Right lobe of liver (tissue), 6 donors: ENCODE measurements around the gene SCMH1. TPM values are rescaled to one million over a fixed set of nuclear protein-coding genes. Genes with fewer than 3 reads are reported as not detected.
A peak's percentile ranks its signal among the peaks of the same experiment; 100 is the strongest.

Experiments used
- ATAC-seq, 4 donors: fragments of 200-7000 bp; cut with Tn5 transposase; one replicate each; pipeline ENCODE4 v1.9.1; 2020; ENCODE audit warnings: mild to moderate bottlenecking in 4 of 4, moderate library complexity in 4 of 4
- DNase-seq, 3 donors: peaks; one replicate each; pipeline ENCODE4 v3.0.0-alpha.2; 2020
- H3K27ac ChIP-seq, 3 donors: fragments of 200-600 bp; one replicate each; pipeline ENCODE4 v1.8.0; 2022
- H3K27me3 ChIP-seq, 2 donors: fragments of 200-600 bp; one replicate each; pipeline ENCODE4 v1.8.0; 2022
- H3K36me3 ChIP-seq, 4 donors: fragments of 200-600 bp; sonication (generic) in 1 of 4; one replicate each; pipeline versions ENCODE4 v1.5.1 to v1.8.0; 2017 to 2022; ENCODE audit warnings: control low read depth in 1 of 4
- H3K4me1 ChIP-seq, 4 donors: fragments of 200-600 bp; sonication (generic) in 1 of 4; one replicate each; pipeline versions ENCODE4 v1.5.1 to v1.8.0; 2017 to 2022; ENCODE audit warnings: control low read depth in 1 of 4
- H3K4me3 ChIP-seq, 3 donors: fragments of 200-600 bp; one replicate each; pipeline ENCODE4 v1.8.0; 2022
- H3K9me3 ChIP-seq, 4 donors: fragments of 200-600 bp; sonication (generic) in 1 of 4; one replicate each; pipeline versions ENCODE4 v1.5.1 to v1.8.0; 2017 to 2022; ENCODE audit warnings: control low read depth in 1 of 4
- CTCF ChIP-seq, 4 donors: fragments of 200-600 bp in 3 of 4; fragments of 450-650 bp in 1 of 4; IDR thresholded peaks; one replicate each; pipeline versions ENCODE4 v1.5.1 to v1.8.0; 2016 to 2022; ENCODE audit warnings: antibody characterized with exemption in 4 of 4, mild to moderate bottlenecking in 2 of 4
- POLR2A ChIP-seq: fragments of 450-650 bp; IDR thresholded peaks from one replicate; pipeline ENCODE4 v1.6.1; 2017; ENCODE audit warnings: antibody characterized with exemption, mild to moderate bottlenecking
- WGBS: methylation state at CpG from one replicate; pipeline ENCODE4 v1.1.6; 2018; ENCODE audit warnings: low coverage, low lambda C conversion rate; ENCODE audit not compliant: insufficient coverage; ENCODE audit errors: missing lambda C conversion rate; 5-methylcytosine and 5-hydroxymethylcytosine counted together
- intact Hi-C, 2 donors: fragments of 100-400 bp; cut with DNase I; formaldehyde crosslinking; loops; one replicate each; pipeline versions ENCODE4 v1.11.2 to v1.14.1; 2022
- total RNA-seq, 6 experiments: library from RNA; depleted of rRNA in 2 of 6; stranded (reverse); fragments of >200 nt in 2 of 6; fragmentation: NEBNext Ultra II Directional in 3 of 6; extraction: Animal tissue kit (Norgen Biotek cat#: 25700) in 3 of 6; gene quantifications; one replicate each; pipeline versions ENCODE4 v1.1.0 to v1.2.4, GENCODE V29; 2016 to 2023
- donor health status: DM: no; HTN: yes; CAD: no.
- donor health status: DM: no; HTN: no; CAD: no.
- donor health status: DM: no; HTN: no; CAD: no.
- donor health status: DM: no; HTN: yes; CAD: no.
- donor health status: DM: no; HTN: yes; CAD: no.

The SCMH1 gene
- total RNA-seq, 6 experiments from 2014 or later, result 6.6 to 16.9 (median 13.1) TPM

- H3K4me3 ChIP-seq, result no peak overlapping the region
- H3K36me3 ChIP-seq, result peaks cover 0 to 34% (median 2%) of the 10 kb centered on the region in 4 donors
- H3K4me1 ChIP-seq, result peaks cover 0 to 12% (median 0%) of the 10 kb centered on the region in 4 donors
- WGBS, result 90% methylated on average over 2 of the region's 5 CpGs
- DNase-seq, result no peak
- TF ChIP-seq POLR2A (no peak), CTCF (IDR thresholded peaks at IDR 0.05) (peak in 1 of 4 donors; percentile 22)
- intact Hi-C loops, result no loop called here
- H3K9me3 ChIP-seq, result no peaks in the 10 kb centered on the region
- no peak for ATAC-seq
- H3K27me3 ChIP-seq, result no peaks in the 10 kb centered on the region
- H3K27ac ChIP-seq, result no peak overlapping the region
Measured at GRCh38 chr1:41038110-41038509, 204.0 kb downstream of the SCMH1 start.

GRCh38 chr1:41037116-41037903 lies 204.8 kb downstream of the SCMH1 start:
- no peak for DNase-seq
- Histone ChIP-seq H3K27ac (peak overlapping the region in 1 of 3 donors; percentile 6), H3K4me3 (no peak overlapping the region), H3K4me1 (peaks cover 0 to 6% (median 0%) of the 10 kb centered on the region in 4 donors), H3K27me3 (no peaks in the 10 kb centered on the region), H3K36me3 (peaks cover 0 to 34% (median 2%) of the 10 kb centered on the region in 4 donors), H3K9me3 (no peaks in the 10 kb centered on the region)
- TF ChIP-seq POLR2A (no peak), CTCF (IDR thresholded peaks at IDR 0.05) (no peak)
- ATAC-seq, result peak; percentile 68 to 83 (median 82)
- intact Hi-C loops, result no loop called here
- WGBS, result 100% methylated on average over 1 of the region's 3 CpGs

- no peaks in the 10 kb centered on the region for H3K27me3 ChIP-seq
- H3K9me3 ChIP-seq, result no peaks in the 10 kb centered on the region
- intact Hi-C loops, result no loop called here
- H3K4me1 ChIP-seq, result peaks cover 0 to 16% (median 7%) of the 10 kb centered on the region in 4 donors
- DNase-seq (no peak), ATAC-seq (no peak)
- H3K27ac ChIP-seq, result no peak overlapping the region
- WGBS, result 88% methylated on average over 2 of the region's 3 CpGs
- H3K4me3 ChIP-seq, result no peak overlapping the region
- no peak for TF ChIP-seq CTCF (IDR thresholded peaks at IDR 0.05)
- H3K36me3 ChIP-seq, result peaks cover 0 to 27% (median 3%) of the 10 kb centered on the region in 4 donors
Measured at GRCh38 chr1:41033272-41033671, 208.8 kb downstream of the SCMH1 start.

GRCh38 chr1:41032147-41032546 lies 210.0 kb downstream of the SCMH1 start:
- H3K9me3 ChIP-seq, result no peaks in the 10 kb centered on the region
- intact Hi-C loops, result no loop called here
- ATAC-seq, result no peak
- H3K27me3 ChIP-seq, result no peaks in the 10 kb centered on the region
- H3K27ac ChIP-seq, result no peak overlapping the region
- peaks cover 0 to 21% (median 6%) of the 10 kb centered on the region in 4 donors for H3K36me3 ChIP-seq
- TF ChIP-seq CTCF (IDR thresholded peaks at IDR 0.05), result no peak
- TF ChIP-seq POLR2A, result no peak
- no peak overlapping the region for H3K4me3 ChIP-seq
- WGBS, result 100% methylated on average over 2 of the region's 2 CpGs
- peaks cover 0 to 14% (median 7%) of the 10 kb centered on the region in 4 donors for H3K4me1 ChIP-seq
- DNase-seq, result no peak
